ENCODE data around the gene PAPPA. TPM values are rescaled to one million over a fixed set of nuclear protein-coding genes. Genes with fewer than 3 reads are reported as not detected.

Gene PAPPA
- total RNA-seq, 2 experiments from 2014 or later = not detected

DNA sequence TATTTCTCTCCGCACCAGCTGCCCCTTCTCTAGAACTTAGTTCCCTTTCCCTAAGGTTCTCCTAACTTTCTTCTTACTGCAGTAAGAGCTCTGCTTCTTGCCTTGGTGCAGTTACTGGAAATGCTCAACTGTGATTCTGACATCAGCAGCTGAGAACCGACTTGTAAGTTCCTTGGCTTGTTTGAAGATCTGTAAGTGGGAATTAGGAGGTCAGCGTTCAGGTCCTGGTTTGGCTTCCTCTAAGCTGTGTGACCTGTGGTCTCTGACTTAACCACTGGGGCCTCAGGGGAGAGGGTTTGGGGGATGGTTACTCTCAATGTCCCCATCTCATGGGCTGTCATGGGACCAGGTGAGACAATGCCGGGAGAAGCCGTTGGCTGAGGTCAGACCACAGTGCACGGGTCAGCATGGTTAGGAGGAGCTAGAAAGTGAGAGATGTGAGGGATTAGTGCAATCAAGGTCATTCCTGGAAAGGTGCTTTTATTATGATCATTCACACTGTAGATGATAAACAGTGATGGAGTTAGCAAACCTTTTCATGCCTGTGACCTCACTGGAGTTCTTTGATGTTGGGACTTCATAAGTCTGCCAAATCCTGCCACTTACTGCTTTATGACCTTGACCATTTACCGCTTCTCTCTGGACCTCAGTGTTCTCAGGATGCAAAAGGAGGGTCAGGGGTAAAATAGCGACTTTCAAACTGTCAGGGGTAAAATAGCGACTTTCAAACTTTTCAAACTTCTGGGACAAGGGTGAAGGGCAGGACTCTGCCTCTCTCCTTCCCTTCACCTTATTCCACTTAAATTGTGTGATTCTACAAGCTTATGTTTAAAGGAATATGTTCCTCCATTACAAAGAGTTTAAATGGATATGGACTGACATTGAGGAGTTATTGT is 7.3 kb downstream of the PAPPA start:
- no peaks in the 10 kb centered on the region for H3K4me1 Mint-ChIP-seq (ENCODE audit: low read depth)

DNA sequence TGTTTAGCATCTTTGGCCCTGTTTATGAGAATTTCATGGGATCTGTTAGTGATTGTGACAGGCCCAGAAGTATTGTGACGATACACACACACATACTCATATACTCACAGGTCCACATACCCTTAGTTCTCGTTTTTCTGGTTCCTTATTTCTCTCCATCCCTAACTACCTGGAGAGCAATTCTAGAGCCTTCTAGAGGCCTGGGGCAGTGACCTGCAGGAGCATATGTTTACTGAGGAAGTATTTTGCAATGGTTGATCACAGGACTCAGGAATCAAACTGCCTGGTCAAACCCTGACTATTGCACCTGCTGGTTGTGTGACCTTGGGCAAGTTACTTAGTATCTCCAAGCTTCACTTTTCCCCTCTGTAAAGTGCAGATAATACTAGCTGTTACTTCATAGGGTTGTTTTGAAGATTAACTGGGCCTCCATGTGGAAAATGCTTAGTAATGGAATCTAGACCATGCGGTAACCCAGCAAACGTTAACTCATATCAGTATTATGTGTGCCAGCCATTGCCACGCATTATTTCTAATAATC is 8.7 kb downstream of the PAPPA start:
- DNase-seq (no peak), ATAC-seq (no peak)
- Mint-ChIP-seq H3K27ac (no peak overlapping the region), H3K4me1 (ENCODE audit: low read depth) (no peaks in the 10 kb centered on the region), H3K27me3 (peaks cover 23% of the 10 kb centered on the region), H3K4me3 (no peak overlapping the region), H3K36me3 (ENCODE audit: low read depth) (no peaks in the 10 kb centered on the region), H3K9me3 (no peaks in the 10 kb centered on the region)
- TF ChIP-seq, protein P1, sequence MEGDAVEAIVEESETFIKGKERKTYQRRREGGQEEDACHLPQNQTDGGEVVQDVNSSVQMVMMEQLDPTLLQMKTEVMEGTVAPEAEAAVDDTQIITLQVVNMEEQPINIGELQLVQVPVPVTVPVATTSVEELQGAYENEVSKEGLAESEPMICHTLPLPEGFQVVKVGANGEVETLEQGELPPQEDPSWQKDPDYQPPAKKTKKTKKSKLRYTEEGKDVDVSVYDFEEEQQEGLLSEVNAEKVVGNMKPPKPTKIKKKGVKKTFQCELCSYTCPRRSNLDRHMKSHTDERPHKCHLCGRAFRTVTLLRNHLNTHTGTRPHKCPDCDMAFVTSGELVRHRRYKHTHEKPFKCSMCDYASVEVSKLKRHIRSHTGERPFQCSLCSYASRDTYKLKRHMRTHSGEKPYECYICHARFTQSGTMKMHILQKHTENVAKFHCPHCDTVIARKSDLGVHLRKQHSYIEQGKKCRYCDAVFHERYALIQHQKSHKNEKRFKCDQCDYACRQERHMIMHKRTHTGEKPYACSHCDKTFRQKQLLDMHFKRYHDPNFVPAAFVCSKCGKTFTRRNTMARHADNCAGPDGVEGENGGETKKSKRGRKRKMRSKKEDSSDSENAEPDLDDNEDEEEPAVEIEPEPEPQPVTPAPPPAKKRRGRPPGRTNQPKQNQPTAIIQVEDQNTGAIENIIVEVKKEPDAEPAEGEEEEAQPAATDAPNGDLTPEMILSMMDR (IDR thresholded peaks at IDR 0.05) = no peak
- intact Hi-C loops (cut with micrococcal nuclease) = no loop called here
- ChIA-PET POLR2A (no interaction called here), CTCF (no interaction called here)

More for the DNA sequence above, 7.3 kb downstream of the PAPPA start:
- CTCF ChIA-PET = interaction anchor here (0.7 kb wide), 1 partner anchor 9 kb away, joined by 3 read pairs; no protein-coding TSS in a partner anchor
- intact Hi-C loops (cut with micrococcal nuclease) = no loop called here
- Mint-ChIP-seq H3K27ac (no peak overlapping the region), H3K27me3 (peaks cover 34% of the 10 kb centered on the region), H3K36me3 (ENCODE audit: low read depth) (no peaks in the 10 kb centered on the region), H3K4me3 (no peak overlapping the region), H3K9me3 (no peaks in the 10 kb centered on the region)
- DNase-seq (no peak), ATAC-seq (no peak)
- POLR2A ChIA-PET = no interaction called here
- TF ChIP-seq, protein P1 (IDR thresholded peaks at IDR 0.05) = no peak

DNA sequence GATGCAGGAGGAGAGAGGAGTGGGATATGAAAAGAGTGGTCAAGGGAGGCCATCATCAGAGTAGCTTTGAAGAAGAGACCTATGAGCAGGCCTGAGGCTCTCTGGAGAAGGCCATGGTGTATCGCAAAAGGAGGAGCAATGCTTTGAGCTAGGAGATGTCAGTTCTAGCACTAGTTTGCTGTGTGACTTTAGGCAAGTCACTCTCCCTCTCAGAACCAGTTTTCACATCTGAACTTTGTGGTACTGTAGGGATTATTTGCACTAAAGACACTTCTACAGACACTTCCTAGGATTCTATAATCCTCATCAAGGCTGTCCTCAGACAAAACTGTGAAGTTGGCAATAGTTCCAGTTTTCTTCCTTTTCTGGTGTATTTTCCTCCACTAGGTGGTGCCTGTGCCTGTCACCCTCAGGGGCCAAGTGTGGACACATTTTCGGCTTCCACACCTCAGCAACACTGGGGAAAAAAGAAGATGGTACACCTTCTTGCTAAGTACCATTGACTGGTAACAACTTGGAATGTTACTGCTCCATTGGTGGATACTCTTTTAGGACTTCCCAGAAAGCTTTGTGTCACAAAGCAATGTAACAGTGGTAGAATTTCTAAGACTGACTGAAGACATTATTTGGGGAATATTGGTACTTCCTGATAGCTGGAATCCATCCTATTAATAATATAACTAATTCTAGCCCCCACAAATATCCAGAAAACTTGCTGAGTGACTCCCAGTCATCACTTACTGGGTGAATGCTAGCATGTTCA is 9.9 kb downstream of the PAPPA start:
- H3K27ac Mint-ChIP-seq = no peak overlapping the region
- peaks cover 16% of the 10 kb centered on the region for H3K27me3 Mint-ChIP-seq
- intact Hi-C loops (cut with micrococcal nuclease) = no loop called here
- H3K4me3 Mint-ChIP-seq = no peak overlapping the region
- no peak for DNase-seq
- no peaks in the 10 kb centered on the region for H3K36me3 Mint-ChIP-seq (ENCODE audit: low read depth)
- no peaks in the 10 kb centered on the region for H3K4me1 Mint-ChIP-seq (ENCODE audit: low read depth)
- ATAC-seq = no peak
- TF ChIP-seq, protein P1 (IDR thresholded peaks at IDR 0.05) = no peak
- ChIA-PET CTCF (no interaction called here), POLR2A (no interaction called here)
- no peaks in the 10 kb centered on the region for H3K9me3 Mint-ChIP-seq

DNA sequence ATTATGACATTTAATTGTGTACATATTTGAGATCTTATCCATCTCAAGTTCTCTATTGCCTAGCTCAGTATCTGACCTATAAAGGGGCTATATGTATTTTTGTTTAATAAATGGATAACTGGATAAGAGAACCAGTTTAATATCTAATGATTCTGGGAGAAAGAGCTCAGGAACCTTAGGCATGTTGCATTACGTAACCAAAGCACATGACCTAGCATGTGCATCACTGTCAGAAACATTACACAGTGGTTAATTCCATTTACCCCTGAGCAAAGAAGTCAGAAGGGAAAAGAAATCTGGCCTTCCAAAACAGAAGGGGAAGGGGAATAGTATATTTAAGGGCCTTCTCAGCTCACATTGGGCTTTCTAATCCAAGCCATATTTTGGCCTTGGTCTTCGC is 12.3 kb downstream of the PAPPA start:
- H3K36me3 Mint-ChIP-seq (ENCODE audit: low read depth) = no peaks in the 10 kb centered on the region

More for the DNA sequence above, 12.3 kb downstream of the PAPPA start:
- DNase-seq (no peak), ATAC-seq (no peak)
- intact Hi-C loops (cut with micrococcal nuclease) = no loop called here
- Mint-ChIP-seq H3K27ac (no peak overlapping the region), H3K27me3 (peaks cover 5% of the 10 kb centered on the region), H3K4me1 (ENCODE audit: low read depth) (no peaks in the 10 kb centered on the region), H3K9me3 (no peaks in the 10 kb centered on the region), H3K4me3 (no peak overlapping the region)
- TF ChIP-seq, protein P1 (IDR thresholded peaks at IDR 0.05) = no peak
- ChIA-PET POLR2A (no interaction called here), CTCF (no interaction called here)
